Measurements from ENCODE around the gene B3GNT5.

The B3GNT5 gene

GRCh38 chr3:183285828-183286457 is 32.9 kb downstream of the B3GNT5 start:
- TF ChIP-seq, protein P1, sequence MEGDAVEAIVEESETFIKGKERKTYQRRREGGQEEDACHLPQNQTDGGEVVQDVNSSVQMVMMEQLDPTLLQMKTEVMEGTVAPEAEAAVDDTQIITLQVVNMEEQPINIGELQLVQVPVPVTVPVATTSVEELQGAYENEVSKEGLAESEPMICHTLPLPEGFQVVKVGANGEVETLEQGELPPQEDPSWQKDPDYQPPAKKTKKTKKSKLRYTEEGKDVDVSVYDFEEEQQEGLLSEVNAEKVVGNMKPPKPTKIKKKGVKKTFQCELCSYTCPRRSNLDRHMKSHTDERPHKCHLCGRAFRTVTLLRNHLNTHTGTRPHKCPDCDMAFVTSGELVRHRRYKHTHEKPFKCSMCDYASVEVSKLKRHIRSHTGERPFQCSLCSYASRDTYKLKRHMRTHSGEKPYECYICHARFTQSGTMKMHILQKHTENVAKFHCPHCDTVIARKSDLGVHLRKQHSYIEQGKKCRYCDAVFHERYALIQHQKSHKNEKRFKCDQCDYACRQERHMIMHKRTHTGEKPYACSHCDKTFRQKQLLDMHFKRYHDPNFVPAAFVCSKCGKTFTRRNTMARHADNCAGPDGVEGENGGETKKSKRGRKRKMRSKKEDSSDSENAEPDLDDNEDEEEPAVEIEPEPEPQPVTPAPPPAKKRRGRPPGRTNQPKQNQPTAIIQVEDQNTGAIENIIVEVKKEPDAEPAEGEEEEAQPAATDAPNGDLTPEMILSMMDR (IDR thresholded peaks at IDR 0.05; ENCODE audit: low read depth, low read length, missing control alignments), result no peak
- peak overlapping the region; percentile 16; the same call in 1 of the 2 replicates for H3K4me3 ChIP-seq (ENCODE audit: low read depth, low read length)
- DNase-seq (ENCODE audit: low read depth), result peak; percentile 74

- DNase-seq (ENCODE audit: low read depth), result no peak
- H3K4me3 ChIP-seq (ENCODE audit: low read depth, low read length), result no peak overlapping the region
- TF ChIP-seq, protein P1 (IDR thresholded peaks at IDR 0.05; ENCODE audit: low read depth, low read length, missing control alignments), result no peak
Measured at GRCh38 chr3:183287301-183287971, 34.4 kb downstream of the B3GNT5 start.

DNA sequence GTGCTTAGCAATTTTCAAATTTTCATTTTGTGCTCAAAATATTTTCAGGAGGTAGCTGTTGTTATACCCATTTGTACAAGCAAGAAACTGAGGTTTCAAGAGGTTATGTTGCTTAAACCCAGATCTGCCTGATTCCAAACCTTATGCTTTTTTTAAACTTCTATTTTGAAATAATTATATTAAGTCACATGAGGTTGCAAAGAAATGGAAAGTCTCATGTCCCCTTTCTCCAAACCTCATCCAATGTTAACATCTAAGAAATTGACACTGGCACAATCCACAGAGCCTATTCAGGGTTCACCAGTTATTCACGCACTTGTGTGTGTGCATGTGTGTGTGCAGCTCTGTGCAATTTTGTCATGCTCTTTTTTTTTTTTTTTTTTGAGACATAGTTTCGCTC is 35.1 kb downstream of the B3GNT5 start:
- no peak overlapping the region for H3K4me3 ChIP-seq (ENCODE audit: low read depth, low read length)
- no peak for DNase-seq (ENCODE audit: low read depth)
- TF ChIP-seq, protein P1 (IDR thresholded peaks at IDR 0.05; ENCODE audit: low read depth, low read length, missing control alignments), result no peak

- no peak for DNase-seq (ENCODE audit: low read depth)
- no peak overlapping the region for H3K4me3 ChIP-seq (ENCODE audit: low read depth, low read length)
- TF ChIP-seq, protein P1 (IDR thresholded peaks at IDR 0.05; ENCODE audit: low read depth, low read length, missing control alignments), result no peak
Measured at GRCh38 chr3:183290216-183290615, 37.2 kb downstream of the B3GNT5 start.

GRCh38 chr3:183291497-183292031 is 38.5 kb downstream of the B3GNT5 start:
- DNase-seq (ENCODE audit: low read depth), result no peak
- H3K4me3 ChIP-seq (ENCODE audit: low read depth, low read length), result no peak overlapping the region
- TF ChIP-seq, protein P1 (IDR thresholded peaks at IDR 0.05; ENCODE audit: low read depth, low read length, missing control alignments), result no peak

- TF ChIP-seq, protein P1 (IDR thresholded peaks at IDR 0.05; ENCODE audit: low read depth, low read length, missing control alignments), result no peak
- H3K4me3 ChIP-seq (ENCODE audit: low read depth, low read length), result no peak overlapping the region
- no peak for DNase-seq (ENCODE audit: low read depth)
Measured at GRCh38 chr3:183293966-183294365, 40.9 kb downstream of the B3GNT5 start.

Measured in GM12864 (cell line).